GM18873 (cell line): ENCODE data around the gene CTIF.

Experiments used
- ATAC-seq: cut with Tn5 transposase; IDR thresholded peaks from one replicate; pipeline ENCODE4 v1.9.1; 2021; ENCODE audit warnings: mild to moderate bottlenecking, moderate library complexity, moderate number of reproducible peaks; ENCODE audit not compliant: unreplicated experiment, low FRiP score

The CTIF gene

GRCh38 chr18:48675352-48675761, 136.5 kb downstream of the CTIF start:
- ATAC-seq, result peak; percentile 63

DNA sequence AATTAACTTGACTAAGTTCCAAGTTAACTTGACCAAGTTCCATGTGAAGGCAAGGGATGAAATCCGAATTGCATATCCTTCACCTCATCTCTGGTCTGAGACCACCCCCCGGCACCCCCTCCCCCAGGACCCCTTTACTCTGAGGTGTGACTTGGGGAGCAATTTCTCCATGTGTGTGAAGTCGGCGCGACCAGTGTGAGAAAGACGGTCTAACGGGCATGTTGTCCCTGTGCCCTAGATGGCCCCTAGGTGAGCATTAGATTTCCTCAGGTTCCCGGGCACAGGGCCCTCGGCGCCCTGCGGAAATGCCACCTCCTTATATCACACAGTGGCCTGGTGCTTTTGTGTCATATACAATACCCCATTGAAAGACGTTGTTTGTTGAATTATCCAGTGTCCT, 137.1 kb downstream of the CTIF start:
- ATAC-seq, result no peak

DNA sequence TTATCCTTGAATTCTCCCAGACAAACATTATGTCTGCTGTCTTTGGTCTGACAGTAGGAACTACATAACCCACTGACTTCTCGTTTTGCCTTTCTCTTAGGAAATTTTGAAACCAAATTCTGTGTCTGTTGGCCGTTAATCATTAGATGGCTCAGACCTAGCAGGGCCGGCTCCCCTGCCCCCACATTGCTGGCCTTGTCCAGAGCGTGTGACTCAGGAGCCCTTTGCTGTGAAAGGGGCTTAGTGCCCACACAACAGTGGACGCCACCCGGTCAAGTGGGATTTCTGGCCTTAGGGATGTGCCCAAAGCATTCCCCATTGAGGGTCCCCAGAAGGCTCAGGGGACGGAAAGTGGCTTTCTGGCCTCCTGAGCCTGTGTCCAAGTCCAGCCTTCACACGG, 137.5 kb downstream of the CTIF start:
- no peak for ATAC-seq

GRCh38 chr18:48676756-48677368, 138.0 kb downstream of the CTIF start:
- no peak for ATAC-seq

- ATAC-seq, result no peak
Measured at GRCh38 chr18:48678237-48679115, 139.6 kb downstream of the CTIF start.

- ATAC-seq, result no peak
Measured at GRCh38 chr18:48679236-48679635, 140.4 kb downstream of the CTIF start.

GRCh38 chr18:48680339-48681250, 141.8 kb downstream of the CTIF start:
- ATAC-seq, result no peak

DNA sequence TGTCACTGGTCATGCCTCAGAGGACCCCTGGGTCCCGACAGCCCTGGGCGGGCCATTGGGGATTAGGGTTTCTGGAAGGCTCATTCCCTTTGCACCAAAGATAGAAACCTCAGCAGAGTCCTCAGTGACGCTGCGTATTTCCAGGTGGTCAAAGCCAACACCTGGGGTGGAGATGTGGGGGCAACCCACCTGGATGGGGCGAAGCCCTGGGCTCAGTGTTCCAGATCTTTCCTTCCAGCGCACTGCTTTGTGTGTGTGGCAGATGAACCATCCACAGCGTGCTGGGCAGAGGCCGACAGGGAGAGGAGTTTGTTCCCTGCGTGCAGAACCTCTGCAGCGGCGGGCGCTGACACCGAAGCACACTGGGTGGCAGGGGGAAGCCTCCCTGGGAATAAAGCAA, 143.9 kb downstream of the CTIF start:
- no peak for ATAC-seq

- no peak for ATAC-seq
Measured at GRCh38 chr18:48683197-48683596, 144.4 kb downstream of the CTIF start.

- ATAC-seq, result no peak
Measured at GRCh38 chr18:48683661-48684060, 144.8 kb downstream of the CTIF start.

GRCh38 chr18:48687346-48688042, 148.7 kb downstream of the CTIF start:
- ATAC-seq, result no peak

GRCh38 chr18:48688961-48689360, 150.1 kb downstream of the CTIF start:
- no peak for ATAC-seq

GRCh38 chr18:48689548-48689947, 150.7 kb downstream of the CTIF start:
- no peak for ATAC-seq

DNA sequence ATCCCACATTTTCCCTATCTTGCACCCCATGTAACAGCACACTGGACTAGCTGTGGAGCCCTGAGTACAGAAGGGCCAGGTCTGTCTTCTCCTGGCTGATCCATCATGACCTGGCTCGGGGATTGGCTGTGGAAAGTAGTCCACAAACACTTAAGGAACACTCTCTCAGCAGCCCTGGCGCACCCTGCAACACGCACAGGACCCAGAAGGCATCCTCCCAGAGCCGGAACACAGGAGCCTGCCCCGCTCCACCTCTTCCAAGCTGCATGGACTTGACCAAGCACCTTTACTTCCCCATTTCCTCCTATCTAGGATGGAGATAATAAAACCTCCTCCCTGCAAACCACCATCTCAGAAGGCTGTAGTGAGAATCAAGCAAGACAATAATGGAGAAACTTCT, 151.7 kb downstream of the CTIF start:
- no peak for ATAC-seq

- ATAC-seq, result no peak
Measured at GRCh38 chr18:48693006-48693405, 154.2 kb downstream of the CTIF start.

GRCh38 chr18:48693625-48694262, 154.9 kb downstream of the CTIF start:
- ATAC-seq, result no peak

DNA sequence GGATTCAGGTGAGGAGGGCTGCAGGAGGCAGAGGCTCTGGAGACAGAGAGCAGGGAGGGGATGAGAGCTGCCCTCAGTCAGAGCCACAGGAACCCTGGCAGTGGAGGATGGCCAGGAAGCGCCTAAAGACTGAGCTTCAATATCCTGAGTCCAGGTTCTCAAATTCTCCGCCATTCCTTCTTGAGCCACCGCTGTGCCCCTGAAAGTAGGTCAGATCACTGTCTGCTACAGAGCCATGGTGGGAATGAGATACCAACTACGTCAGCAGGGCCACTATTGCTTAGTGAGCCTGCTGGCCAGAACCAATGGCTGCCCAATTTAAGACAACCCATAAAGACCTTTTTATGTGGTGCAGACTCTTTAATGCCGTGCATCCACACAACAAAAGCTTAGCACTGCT, 155.5 kb downstream of the CTIF start:
- no peak for ATAC-seq

GRCh38 chr18:48695671-48696070, 156.8 kb downstream of the CTIF start:
- ATAC-seq, result no peak

GRCh38 chr18:48696218-48696617, 157.4 kb downstream of the CTIF start:
- ATAC-seq, result no peak

DNA sequence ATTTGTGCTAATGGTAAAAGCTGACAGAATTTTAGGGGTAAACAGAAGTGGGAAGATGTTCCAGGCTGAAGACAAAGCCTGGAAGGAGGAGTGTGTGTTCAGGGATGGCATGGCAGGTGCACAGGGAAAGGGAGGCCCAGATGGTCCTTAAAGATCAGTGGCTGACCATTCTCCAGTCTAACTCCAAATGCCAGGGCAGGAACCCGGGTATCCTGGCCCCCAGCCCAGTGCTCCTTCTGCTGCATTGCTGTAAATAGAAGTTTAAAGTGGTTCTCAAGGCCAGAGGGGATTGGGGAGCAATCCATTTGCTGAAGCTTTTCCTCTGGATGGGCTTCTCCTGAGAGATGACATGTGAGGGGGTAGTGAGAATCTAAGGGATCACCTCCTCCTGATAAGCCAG, 158.6 kb downstream of the CTIF start:
- ATAC-seq, result no peak
